T-helper 1 cell (primary cell): ENCODE results near the gene AFF3.

Experiments
- DNase-seq, 5 donors: peaks; one replicate each; pipeline ENCODE4 v3.0.0-alpha.2; 2012 to 2020

Gene AFF3

GRCh38 chr2:100068395-100068794 is 74.0 kb downstream of the AFF3 start:
- DNase-seq = no peak

GRCh38 chr2:100067784-100068183 is 74.6 kb downstream of the AFF3 start:
- DNase-seq = no peak

- DNase-seq = no peak
These were observed 75.5 kb downstream of the AFF3 start for GRCh38 chr2:100066856-100067255.

GRCh38 chr2:100066246-100066645 is 76.1 kb downstream of the AFF3 start:
- no peak for DNase-seq

GRCh38 chr2:100064592-100065428 is 77.6 kb downstream of the AFF3 start:
- DNase-seq = no peak

- no peak for DNase-seq
These were observed 78.2 kb downstream of the AFF3 start for GRCh38 chr2:100064165-100064564.

GRCh38 chr2:100063459-100063953 is 78.9 kb downstream of the AFF3 start:
- DNase-seq = no peak

GRCh38 chr2:100062336-100062735 is 80.1 kb downstream of the AFF3 start:
- no peak for DNase-seq

- peak in 1 of 5 donors; percentile 30 for DNase-seq
These were observed 81.5 kb downstream of the AFF3 start for GRCh38 chr2:100060875-100061274.

- no peak for DNase-seq
These were observed 82.8 kb downstream of the AFF3 start for GRCh38 chr2:100059638-100060037.

GRCh38 chr2:100057901-100058261 is 84.5 kb downstream of the AFF3 start:
- no peak for DNase-seq

- no peak for DNase-seq
These were observed 88.0 kb downstream of the AFF3 start for GRCh38 chr2:100054426-100054825.

- DNase-seq = no peak
These were observed 89.1 kb downstream of the AFF3 start for GRCh38 chr2:100053087-100053885.

- no peak for DNase-seq
These were observed 89.7 kb downstream of the AFF3 start for GRCh38 chr2:100052650-100053049.

- DNase-seq = no peak
These were observed 91.1 kb downstream of the AFF3 start for GRCh38 chr2:100051253-100051652.

- DNase-seq = no peak
These were observed 91.7 kb downstream of the AFF3 start for GRCh38 chr2:100050685-100051084.

GRCh38 chr2:100046961-100047947 is 95.1 kb downstream of the AFF3 start:
- no peak for DNase-seq

GRCh38 chr2:100045000-100045399 is 97.4 kb downstream of the AFF3 start:
- no peak for DNase-seq

- no peak for DNase-seq
These were observed 98.5 kb downstream of the AFF3 start for GRCh38 chr2:100043891-100044255.

- no peak for DNase-seq
These were observed 99.1 kb downstream of the AFF3 start for GRCh38 chr2:100043081-100043890.

- no peak for DNase-seq
These were observed 99.8 kb downstream of the AFF3 start for GRCh38 chr2:100042562-100042961.

- no peak for DNase-seq
These were observed 100.4 kb downstream of the AFF3 start for GRCh38 chr2:100041946-100042345.
